Endometrial microvascular endothelial cells (primary cell): Measurements from ENCODE around the gene ITGAE. TPM values are rescaled to one million over a fixed set of nuclear protein-coding genes. Genes with fewer than 3 reads are reported as not detected.

Source experiments
- total RNA-seq: library from RNA; depleted of rRNA; stranded (reverse); fragments of >200 nt; gene quantifications from one replicate; pipeline ENCODE4 v1.2.3, GENCODE V29; 2015; ENCODE audit errors: inconsistent ontology term

The ITGAE gene
- total RNA-seq, 1 donor from 2014 or later = 23.0 TPM

Other genes starting within 250 kb of the ITGAE start
- gene TRPV3, start 243.4 kb downstream of the ITGAE start, total RNA-seq = not detected
- gene TRPV1, start 191.8 kb downstream of the ITGAE start, total RNA-seq = 1.5 TPM
- gene SHPK, start 164.9 kb downstream of the ITGAE start, total RNA-seq = 25.1 TPM
- 43.9 TPM for gene CTNS, start 164.4 kb downstream of the ITGAE start, total RNA-seq
- gene TAX1BP3, start 132.6 kb downstream of the ITGAE start, total RNA-seq = 367 TPM
- 48.8 TPM for gene EMC6, start 132.4 kb downstream of the ITGAE start, total RNA-seq
- gene P2RX5, start 105.0 kb downstream of the ITGAE start, total RNA-seq = 0.84 TPM
- gene HASPIN, start 77.3 kb downstream of the ITGAE start, total RNA-seq = 17.2 TPM
- gene NCBP3, start 45.1 kb upstream of the ITGAE start, total RNA-seq = 29.1 TPM
- gene CAMKK1, start 91.9 kb upstream of the ITGAE start, total RNA-seq = 2.9 TPM
- not detected for gene P2RX1, start 115.3 kb upstream of the ITGAE start, total RNA-seq
- gene ATP2A3, start 163.2 kb upstream of the ITGAE start, total RNA-seq = 0.84 TPM